H1 (cell line): ENCODE results near the gene RNF4. TPM values are rescaled to one million over a fixed set of nuclear protein-coding genes. Genes with fewer than 3 reads are reported as not detected.
"Not testable (repeated sequence)": the region's sequence is repeated elsewhere in the genome, so short reads cannot be mapped to it uniquely, and the experiment has no call there.

Experiments used
- CTCF ChIA-PET: fragments of 300-600 bp; sonication (Branson Sonifier 250); formaldehyde crosslinking; loops from one replicate; lab custom pipeline; 2021; ENCODE audit not compliant: partially characterized antibody; lab: Charles Lee
- POLR2A ChIA-PET: fragments of 300-600 bp; sonication (Branson Sonifier 250); formaldehyde crosslinking; loops from one replicate; lab custom pipeline; 2021; ENCODE audit warnings: inconsistent platforms; ENCODE audit not compliant: partially characterized antibody; lab: Charles Lee
- DNase-seq, 2 experiments: peaks; one replicate each; pipeline versions ENCODE4 v3.0.0 to v3.0.0-alpha.2; 2010 to 2022; ENCODE audit warnings: low spot score in 2 of 2, low read depth in 1 of 2, mixed read lengths in 1 of 2
- FAIRE-seq: peaks from 2 replicates; lab custom pipeline; 2011; peaks lifted over from hg19 to GRCh38; lab: Jason Lieb, UNC
- H2AFZ ChIP-seq: 2 replicates; pipeline ENCODE4 v1.8.1; 2012; ENCODE audit warnings: low read length, inconsistent platforms
- H2AK5ac ChIP-seq: 2 replicates; pipeline ENCODE4 v1.6.1; 2013; ENCODE audit warnings: low read depth, low read length
- H2BK120ac ChIP-seq: replicated peaks from 2 replicates; pipeline ENCODE3; 2013; ENCODE audit warnings: low read depth, low read length, inconsistent platforms
- H2BK12ac ChIP-seq: 2 replicates; pipeline ENCODE4 v1.6.1; 2013; ENCODE audit warnings: low read depth, low read length
- H2BK15ac ChIP-seq: 2 replicates; pipeline ENCODE4 v1.6.1; 2013; ENCODE audit warnings: low read length
- H2BK20ac ChIP-seq: 2 replicates; pipeline ENCODE4 v1.6.1; 2013; ENCODE audit warnings: low read length
- H2BK5ac ChIP-seq: 2 replicates; pipeline ENCODE4 v1.6.1; 2013; ENCODE audit warnings: low read depth, low read length
- H3K14ac ChIP-seq: 2 replicates; pipeline ENCODE4 v1.6.1; 2013; ENCODE audit warnings: inconsistent platforms; ENCODE audit not compliant: insufficient read length
- H3K18ac ChIP-seq: 2 replicates; pipeline ENCODE4 v1.6.1; 2013; ENCODE audit warnings: low read length; ENCODE audit errors: extremely low read depth
- H3K23ac ChIP-seq: 2 replicates; pipeline ENCODE4 v1.6.1; 2013; ENCODE audit warnings: inconsistent platforms; ENCODE audit not compliant: insufficient read length
- H3K23me2 ChIP-seq: 2 replicates; pipeline ENCODE4 v1.6.1; 2013; ENCODE audit warnings: low read depth, low read length
- H3K27ac ChIP-seq: 2 replicates; pipeline ENCODE4 v1.6.1; 2011; ENCODE audit warnings: low read depth, low read length, inconsistent platforms
- H3K27me3 ChIP-seq, 4 experiments: replicated peaks in 1 of 4; 1 replicate in 1 of 4; 2 replicates in 3 of 4; pipeline versions ENCODE4 v1.6.1 to v1.8.1; 2011 to 2013; ENCODE audit warnings: low read length in 3 of 4, mild to moderate bottlenecking in 3 of 4, inconsistent platforms in 2 of 4, mixed read lengths in 2 of 4, moderate library complexity in 1 of 4; ENCODE audit not compliant: control insufficient read depth in 3 of 4, insufficient read depth in 3 of 4; ENCODE audit errors: extremely low read depth in 1 of 4
- H3K36me3 ChIP-seq, 4 experiments: 2 replicates each; pipeline versions ENCODE4 v1.6.1 to v1.8.1; 2011 to 2013; ENCODE audit warnings: mild to moderate bottlenecking in 4 of 4, low read length in 3 of 4, moderate library complexity in 2 of 4, control low read depth in 1 of 4, inconsistent platforms in 1 of 4; ENCODE audit not compliant: insufficient read depth in 4 of 4, control insufficient read depth in 2 of 4
- H3K4ac ChIP-seq: replicated peaks from 2 replicates; pipeline ENCODE3; 2013; ENCODE audit warnings: low read length, low read depth, mixed read lengths, inconsistent platforms; ENCODE audit not compliant: insufficient read length
- H3K4me1 ChIP-seq, 4 experiments: replicated peaks in 1 of 4; 1 replicate in 1 of 4; 2 replicates in 3 of 4; pipeline versions ENCODE4 v1.6.1 to v1.8.1; 2011 to 2013; ENCODE audit warnings: low read length in 3 of 4, inconsistent platforms in 2 of 4, mixed read lengths in 1 of 4; ENCODE audit not compliant: insufficient read depth in 4 of 4, control insufficient read depth in 3 of 4
- H3K4me2 ChIP-seq, 2 experiments: 2 replicates each; pipeline versions ENCODE4 v1.6.1 to v1.8.1; 2011 to 2013; ENCODE audit warnings: low read depth in 2 of 2, low read length in 2 of 2, control low read depth in 1 of 2, inconsistent platforms in 1 of 2, mild to moderate bottlenecking in 1 of 2; ENCODE audit not compliant: insufficient read depth in 1 of 2
- H3K4me3 ChIP-seq, 4 experiments: fragments of 200-600, 300-600 bp in 1 of 4; sonication (generic), shearing (Covaris generic), sonication (Bioruptor Twin) in 1 of 4; 2 replicates each; pipeline versions ENCODE4 v1.5.1 to v1.8.1; 2011 to 2016; ENCODE audit warnings: low read length in 4 of 4, low read depth in 3 of 4, control low read depth in 2 of 4, inconsistent platforms in 2 of 4, mild to moderate bottlenecking in 2 of 4, mixed read lengths in 1 of 4, moderate library complexity in 1 of 4; ENCODE audit not compliant: insufficient read depth in 2 of 4; ENCODE audit errors: extremely low read depth in 1 of 4
- H3K56ac ChIP-seq: replicated peaks from 2 replicates; pipeline ENCODE3; 2013; ENCODE audit warnings: low read depth, mild to moderate bottlenecking, mixed read lengths, low read length, inconsistent platforms; ENCODE audit not compliant: insufficient read length
- H3K79me1 ChIP-seq: 2 replicates; pipeline ENCODE4 v1.6.1; 2013; ENCODE audit warnings: low read depth, low read length, control low read depth
- H3K79me2 ChIP-seq, 2 experiments: 2 replicates each; pipeline versions ENCODE4 v1.6.1 to v1.8.1; 2012 to 2013; ENCODE audit warnings: low read length in 2 of 2, mild to moderate bottlenecking in 2 of 2, inconsistent platforms in 1 of 2; ENCODE audit not compliant: insufficient read depth in 2 of 2, control insufficient read depth in 1 of 2
- H3K9ac ChIP-seq, 4 experiments: replicated peaks in 1 of 4; 1 replicate in 1 of 4; 2 replicates in 3 of 4; pipeline versions ENCODE4 v1.6.1 to v1.8.1; 2011 to 2013; ENCODE audit warnings: low read depth in 3 of 4, low read length in 3 of 4, control low read depth in 2 of 4, mild to moderate bottlenecking in 2 of 4, moderate library complexity in 2 of 4, inconsistent platforms in 1 of 4; ENCODE audit errors: extremely low read depth in 1 of 4
- H3K9me3 ChIP-seq, 2 experiments: 2 replicates each; pipeline versions ENCODE4 v1.6.1 to v1.8.1; 2012 to 2013; ENCODE audit warnings: mild to moderate bottlenecking in 2 of 2, moderate library complexity in 2 of 2, control low read depth in 1 of 2, inconsistent platforms in 1 of 2, low read depth in 1 of 2, low read length in 1 of 2, mixed read lengths in 1 of 2; ENCODE audit not compliant: insufficient read depth in 2 of 2
- H4K20me1 ChIP-seq, 2 experiments: replicated peaks in 1 of 2; 2 replicates each; pipeline versions ENCODE3 to v1.8.1; 2011 to 2013; ENCODE audit warnings: inconsistent platforms in 2 of 2, low read length in 2 of 2, mild to moderate bottlenecking in 1 of 2; ENCODE audit not compliant: insufficient read depth in 2 of 2, control insufficient read depth in 1 of 2
- H4K5ac ChIP-seq: 2 replicates; pipeline ENCODE4 v1.6.1; 2013; ENCODE audit warnings: low read length, low read depth, mixed read lengths, inconsistent platforms; ENCODE audit not compliant: insufficient read length
- H4K8ac ChIP-seq: 2 replicates; pipeline ENCODE4 v1.8.0; 2013; ENCODE audit warnings: mild to moderate bottlenecking, moderate library complexity, low read length, inconsistent platforms; ENCODE audit not compliant: insufficient read depth; ENCODE audit errors: extremely low read depth
- H4K91ac ChIP-seq: replicated peaks from 2 replicates; pipeline ENCODE3; 2013; ENCODE audit warnings: low read length, mixed read lengths, inconsistent platforms; ENCODE audit not compliant: insufficient read length
- WGBS, 2 experiments: shearing (Covaris generic) in 1 of 2; methylation state at CpG; one replicate each; pipeline versions ENCODE4 v1.1.6 to v1.1.7; 2013 to 2015; ENCODE audit warnings: low lambda C conversion rate in 2 of 2, mixed read lengths in 2 of 2, inconsistent platforms in 1 of 2, low coverage in 1 of 2, missing lambda C conversion rate in 1 of 2; ENCODE audit not compliant: insufficient replicate concordance in 2 of 2, insufficient coverage in 1 of 2, insufficient read length in 1 of 2; ENCODE audit errors: extremely low coverage in 1 of 2, missing lambda C conversion rate in 1 of 2; 5-methylcytosine and 5-hydroxymethylcytosine counted together
- polyA plus RNA-seq, 7 experiments: library from polyadenylated mRNA; depleted of rRNA in 3 of 7; stranded (reverse) in 5 of 7; unstranded in 2 of 7; fragments of >200 nt in 5 of 7; fragments of 200-250 nt in 2 of 7; gene quantifications; 1 replicate in 5 of 7; 2 replicates in 1 of 7; 4 replicates in 1 of 7; pipeline versions ENCODE4 v1.2.1 to v1.2.3, GENCODE V29; 2011 to 2013; ENCODE audit warnings: missing spikeins in 2 of 7, mixed read lengths in 2 of 7
- total RNA-seq: library from RNA; stranded (reverse); fragmentation: NEBNext Ultra II Directional; extraction: Animal tissue kit (Norgen Biotek cat#: 25700); gene quantifications from 2 replicates; pipeline ENCODE4 v1.2.1, GENCODE V29; 2021

RNF4 gene
- total and polyA plus RNA-seq, 2 of the 8 experiments (the other 6 are each of a cell fraction or from before 2014, with no cell fraction given), result 68.2 to 78.9 TPM

- H3K9ac ChIP-seq, H3K27me3 ChIP-seq, H2BK12ac ChIP-seq, H3K23me2 ChIP-seq, H4K8ac ChIP-seq, H3K14ac ChIP-seq, H4K5ac ChIP-seq, H2BK15ac ChIP-seq, H2BK5ac ChIP-seq, H3K18ac ChIP-seq, H3K27ac ChIP-seq, H2BK120ac ChIP-seq, DNase-seq, H3K4me3 ChIP-seq, H3K79me2 ChIP-seq, H3K4me1 ChIP-seq, H3K4ac ChIP-seq, H3K23ac ChIP-seq, CTCF ChIA-PET, H2AFZ ChIP-seq, H2BK20ac ChIP-seq, H4K91ac ChIP-seq, H2AK5ac ChIP-seq, H3K9me3 ChIP-seq, FAIRE-seq, H3K56ac ChIP-seq, H3K4me2 ChIP-seq: not testable (repeated sequence)
- Histone ChIP-seq H4K20me1 (peaks cover 10 to 13% of the 10 kb centered on the region in 2 experiments), H3K36me3 (peaks cover 26 to 62% (median 47%) of the 10 kb centered on the region in 4 experiments), H3K79me1 (peaks cover 13% of the 10 kb centered on the region; the same call in 1 of the 2 replicates)
- POLR2A ChIA-PET, result interaction anchor here (1.2 to 1.7 kb wide), 2 partner anchors 9 to 19 kb away, joined by 4 to 6 read pairs; no protein-coding TSS in a partner anchor
- 93% methylated on average over 9 of the region's 9 CpGs; no CpG with 5 or more reads in 1 of the 2 experiments for WGBS, 2 experiments
Observed at GRCh38 chr4:2514193-2514592, 45.3 kb downstream of the RNF4 start.

GRCh38 chr4:2514944-2515343 lies 46.0 kb downstream of the RNF4 start:
- H4K5ac ChIP-seq, H3K4me1 ChIP-seq, H4K91ac ChIP-seq, POLR2A ChIA-PET, H3K14ac ChIP-seq, H3K4me2 ChIP-seq, DNase-seq, H3K79me2 ChIP-seq, H3K23me2 ChIP-seq, H2BK120ac ChIP-seq, H3K4me3 ChIP-seq, H3K18ac ChIP-seq, H2AFZ ChIP-seq, H3K27ac ChIP-seq, H3K27me3 ChIP-seq, FAIRE-seq, H3K9ac ChIP-seq, H3K79me1 ChIP-seq, H3K4ac ChIP-seq, H3K56ac ChIP-seq, H2AK5ac ChIP-seq, CTCF ChIA-PET, H2BK12ac ChIP-seq, H4K8ac ChIP-seq, H2BK20ac ChIP-seq, H2BK15ac ChIP-seq, H3K9me3 ChIP-seq, H3K23ac ChIP-seq, H2BK5ac ChIP-seq: not testable (repeated sequence)
- Histone ChIP-seq H4K20me1 (peaks cover 8 to 13% of the 10 kb centered on the region in 2 experiments), H3K36me3 (peaks cover 22 to 55% (median 42%) of the 10 kb centered on the region in 4 experiments)
- WGBS, 2 experiments, result 96% methylated on average over 8 of the region's 11 CpGs; no CpG with 5 or more reads in 1 of the 2 experiments
